ENCODE measurements around the gene PTTG1IP2.

Gene PTTG1IP2

DNA sequence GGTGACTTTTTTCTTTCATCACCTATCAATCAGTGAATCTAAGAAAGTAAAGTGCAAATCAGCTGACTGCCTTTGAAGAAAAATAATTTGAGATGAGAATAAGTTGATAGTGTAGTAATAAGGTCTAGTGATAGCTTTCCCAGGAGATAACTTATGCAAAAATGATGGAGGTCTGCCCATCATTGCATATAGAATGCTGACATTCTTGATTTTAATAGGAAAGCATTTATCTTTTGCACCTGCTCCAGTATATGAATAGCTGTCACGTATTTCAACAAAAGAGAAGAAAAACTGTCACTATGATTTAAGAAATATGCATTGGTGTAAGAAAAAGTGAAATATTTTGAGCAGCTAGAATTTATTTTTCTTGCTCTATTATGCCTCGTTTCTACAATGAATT, 46.8 kb downstream of the PTTG1IP2 start:
- Histone ChIP-seq H3K4me3 (ENCODE audit: low read length) (no peak overlapping the region), H4K20me1 (ENCODE audit: insufficient read depth, low read length) (no peaks in the 10 kb centered on the region), H3K9me3 (ENCODE audit: insufficient read depth, low read length) (no peaks in the 10 kb centered on the region), H3K79me2 (ENCODE audit: low read length) (no peaks in the 10 kb centered on the region), H3K9ac (ENCODE audit: low read length) (no peak overlapping the region), H3K36me3 (replicated peaks; ENCODE audit: low read depth, low read length) (no peaks in the 10 kb centered on the region), H3K27ac (ENCODE audit: low read length) (no peak overlapping the region), H2AFZ (ENCODE audit: low read depth, low read length) (no peak overlapping the region), H3K4me2 (ENCODE audit: low read length) (no peak overlapping the region), H3K27me3 (ENCODE audit: low read depth, low read length) (peaks cover 24% of the 10 kb centered on the region), H3K4me1 (ENCODE audit: low read length) (no peaks in the 10 kb centered on the region)
- TF ChIP-seq, protein P1, sequence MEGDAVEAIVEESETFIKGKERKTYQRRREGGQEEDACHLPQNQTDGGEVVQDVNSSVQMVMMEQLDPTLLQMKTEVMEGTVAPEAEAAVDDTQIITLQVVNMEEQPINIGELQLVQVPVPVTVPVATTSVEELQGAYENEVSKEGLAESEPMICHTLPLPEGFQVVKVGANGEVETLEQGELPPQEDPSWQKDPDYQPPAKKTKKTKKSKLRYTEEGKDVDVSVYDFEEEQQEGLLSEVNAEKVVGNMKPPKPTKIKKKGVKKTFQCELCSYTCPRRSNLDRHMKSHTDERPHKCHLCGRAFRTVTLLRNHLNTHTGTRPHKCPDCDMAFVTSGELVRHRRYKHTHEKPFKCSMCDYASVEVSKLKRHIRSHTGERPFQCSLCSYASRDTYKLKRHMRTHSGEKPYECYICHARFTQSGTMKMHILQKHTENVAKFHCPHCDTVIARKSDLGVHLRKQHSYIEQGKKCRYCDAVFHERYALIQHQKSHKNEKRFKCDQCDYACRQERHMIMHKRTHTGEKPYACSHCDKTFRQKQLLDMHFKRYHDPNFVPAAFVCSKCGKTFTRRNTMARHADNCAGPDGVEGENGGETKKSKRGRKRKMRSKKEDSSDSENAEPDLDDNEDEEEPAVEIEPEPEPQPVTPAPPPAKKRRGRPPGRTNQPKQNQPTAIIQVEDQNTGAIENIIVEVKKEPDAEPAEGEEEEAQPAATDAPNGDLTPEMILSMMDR (IDR thresholded peaks at IDR 0.05; ENCODE audit: low read depth, low read length): no peak
- TF ChIP-seq EZH2phosphoT487 (IDR thresholded peaks at IDR 0.05; ENCODE audit: low read depth): no peak

DNA sequence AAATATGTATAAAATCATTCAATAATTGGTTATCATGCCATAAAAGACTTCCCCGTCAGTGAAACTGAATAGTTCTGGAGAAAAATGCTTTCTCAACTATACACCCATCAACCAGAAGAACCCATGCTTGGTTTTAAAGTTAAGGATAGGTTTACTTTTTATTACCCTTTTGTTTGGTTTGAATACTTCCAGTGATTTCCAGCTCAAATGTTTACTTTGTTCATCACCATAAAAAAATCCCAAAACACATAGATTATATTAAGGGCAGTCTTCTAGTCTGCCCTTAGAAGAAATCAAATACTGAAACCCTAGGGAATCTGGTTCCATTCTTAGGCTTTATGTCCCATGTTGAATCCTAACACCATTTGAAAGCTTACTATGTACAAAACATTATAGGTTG, 49.2 kb downstream of the PTTG1IP2 start:
- Histone ChIP-seq H3K27me3 (ENCODE audit: low read depth, low read length) (peaks cover 14% of the 10 kb centered on the region; the same call in 1 of the 2 replicates), H3K4me1 (ENCODE audit: low read length) (no peaks in the 10 kb centered on the region), H2AFZ (ENCODE audit: low read depth, low read length) (no peak overlapping the region), H3K27ac (ENCODE audit: low read length) (no peak overlapping the region), H3K9me3 (ENCODE audit: insufficient read depth, low read length) (no peaks in the 10 kb centered on the region), H4K20me1 (ENCODE audit: insufficient read depth, low read length) (no peaks in the 10 kb centered on the region), H3K9ac (ENCODE audit: low read length) (no peak overlapping the region), H3K4me2 (ENCODE audit: low read length) (no peak overlapping the region), H3K4me3 (ENCODE audit: low read length) (no peak overlapping the region), H3K36me3 (replicated peaks; ENCODE audit: low read depth, low read length) (no peaks in the 10 kb centered on the region), H3K79me2 (ENCODE audit: low read length) (no peaks in the 10 kb centered on the region)
- TF ChIP-seq EZH2phosphoT487 (IDR thresholded peaks at IDR 0.05; ENCODE audit: low read depth): no peak
- TF ChIP-seq, protein P1 (IDR thresholded peaks at IDR 0.05; ENCODE audit: low read depth, low read length): no peak

DNA sequence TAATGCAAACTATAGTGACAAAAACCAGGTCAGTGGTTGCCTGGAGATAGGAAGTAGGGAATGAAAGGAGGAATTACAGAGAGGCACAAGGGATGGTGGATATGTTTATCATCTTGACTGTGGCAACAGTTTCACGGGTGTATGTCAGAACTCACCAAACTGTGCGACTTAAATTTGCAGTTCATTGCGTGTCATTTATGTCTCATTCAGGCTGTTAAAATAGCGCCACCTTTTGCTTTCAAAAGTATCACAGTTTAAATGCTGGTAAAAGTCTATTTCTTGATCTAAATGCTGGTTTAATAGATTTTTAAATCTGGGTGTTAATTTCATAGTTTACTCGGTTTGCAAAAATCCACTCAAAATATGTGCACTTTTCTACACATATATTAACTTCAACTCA, 51.0 kb downstream of the PTTG1IP2 start:
- Histone ChIP-seq H3K9ac (ENCODE audit: low read length) (no peak overlapping the region), H3K79me2 (ENCODE audit: low read length) (no peaks in the 10 kb centered on the region), H4K20me1 (ENCODE audit: insufficient read depth, low read length) (no peaks in the 10 kb centered on the region), H3K9me3 (ENCODE audit: insufficient read depth, low read length) (no peaks in the 10 kb centered on the region), H3K4me1 (ENCODE audit: low read length) (no peaks in the 10 kb centered on the region), H3K4me3 (ENCODE audit: low read length) (no peak overlapping the region), H3K27me3 (ENCODE audit: low read depth, low read length) (peaks cover 14% of the 10 kb centered on the region; the same call in 1 of the 2 replicates), H3K27ac (ENCODE audit: low read length) (no peak overlapping the region), H2AFZ (ENCODE audit: low read depth, low read length) (no peak overlapping the region), H3K4me2 (ENCODE audit: low read length) (no peak overlapping the region), H3K36me3 (replicated peaks; ENCODE audit: low read depth, low read length) (no peaks in the 10 kb centered on the region)
- no peak for TF ChIP-seq EZH2phosphoT487 (IDR thresholded peaks at IDR 0.05; ENCODE audit: low read depth)
- TF ChIP-seq, protein P1 (IDR thresholded peaks at IDR 0.05; ENCODE audit: low read depth, low read length): peak; percentile 72

DNA sequence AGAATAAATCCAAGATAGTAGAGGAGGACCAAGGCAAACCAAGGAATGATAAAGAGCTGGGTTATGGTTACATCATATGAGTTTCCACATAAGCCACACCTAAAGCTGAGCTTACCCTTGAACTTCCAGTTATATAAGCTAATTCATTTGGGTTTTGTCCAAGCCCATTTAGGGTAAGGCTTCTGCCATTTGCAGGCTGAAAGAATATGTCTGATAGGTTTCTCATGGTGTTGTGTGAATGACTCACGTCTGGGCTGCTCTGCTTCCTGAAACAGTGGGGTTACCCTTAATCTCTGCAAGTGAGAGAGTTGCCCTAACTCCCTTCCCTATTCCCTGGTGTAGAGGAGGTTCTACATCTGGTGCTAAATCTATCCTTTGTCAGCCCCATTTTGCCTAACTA, 60.8 kb downstream of the PTTG1IP2 start:
- Histone ChIP-seq H3K27ac (ENCODE audit: low read length) (no peak overlapping the region), H3K36me3 (replicated peaks; ENCODE audit: low read depth, low read length) (no peaks in the 10 kb centered on the region), H3K79me2 (ENCODE audit: low read length) (no peaks in the 10 kb centered on the region), H3K9ac (ENCODE audit: low read length) (no peak overlapping the region), H3K4me1 (ENCODE audit: low read length) (peaks cover 11% of the 10 kb centered on the region), H3K4me2 (ENCODE audit: low read length) (no peak overlapping the region), H3K27me3 (ENCODE audit: low read depth, low read length) (peaks cover 60% of the 10 kb centered on the region), H3K4me3 (ENCODE audit: low read length) (no peak overlapping the region), H4K20me1 (ENCODE audit: insufficient read depth, low read length) (no peaks in the 10 kb centered on the region), H3K9me3 (ENCODE audit: insufficient read depth, low read length) (no peaks in the 10 kb centered on the region), H2AFZ (ENCODE audit: low read depth, low read length) (no peak overlapping the region)
- TF ChIP-seq, protein P1 (IDR thresholded peaks at IDR 0.05; ENCODE audit: low read depth, low read length): no peak
- TF ChIP-seq EZH2phosphoT487 (IDR thresholded peaks at IDR 0.05; ENCODE audit: low read depth): no peak
